Measurements from ENCODE around the gene RGS7. TPM values are rescaled to one million over a fixed set of nuclear protein-coding genes. Genes with fewer than 3 reads are reported as not detected.
"Not testable (repeated sequence)": the region's sequence is repeated elsewhere in the genome, so short reads cannot be mapped to it uniquely, and the experiment has no call there.

The RGS7 gene
- total RNA-seq, 1 donor from 2014 or later, result not detected

DNA sequence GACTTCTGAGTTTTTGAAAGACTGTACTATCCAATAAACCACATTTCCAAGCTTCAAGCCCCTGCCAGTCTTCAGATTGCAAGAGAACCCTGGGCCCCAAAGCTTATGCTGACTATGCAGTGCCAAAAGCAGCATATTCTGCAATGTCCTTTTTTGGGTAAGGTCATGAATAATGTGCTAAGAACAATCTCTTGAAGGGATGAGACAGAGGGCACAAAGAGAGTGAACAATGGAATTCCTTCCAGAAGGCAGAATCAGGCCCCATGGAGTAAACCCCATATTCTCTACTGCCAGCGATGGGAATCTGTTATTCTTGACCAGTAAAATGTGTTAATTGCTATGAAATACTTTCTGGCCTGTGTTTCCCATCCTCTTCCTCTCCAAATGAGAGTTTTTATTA lies 190.4 kb downstream of the RGS7 start:
- Mint-ChIP-seq H3K4me1 (ENCODE audit: low read depth) (no peaks in the 10 kb centered on the region), H3K27me3 (ENCODE audit: insufficient read depth) (no peaks in the 10 kb centered on the region), H3K9me3 (peaks cover 4% of the 10 kb centered on the region), H3K36me3 (ENCODE audit: low read depth) (no peaks in the 10 kb centered on the region), H3K4me3 (no peak overlapping the region), H3K27ac (no peak overlapping the region)
- DNase-seq (ENCODE audit: low spot score), result no peak
- intact Hi-C loops (cut with micrococcal nuclease), result no loop called here

DNA sequence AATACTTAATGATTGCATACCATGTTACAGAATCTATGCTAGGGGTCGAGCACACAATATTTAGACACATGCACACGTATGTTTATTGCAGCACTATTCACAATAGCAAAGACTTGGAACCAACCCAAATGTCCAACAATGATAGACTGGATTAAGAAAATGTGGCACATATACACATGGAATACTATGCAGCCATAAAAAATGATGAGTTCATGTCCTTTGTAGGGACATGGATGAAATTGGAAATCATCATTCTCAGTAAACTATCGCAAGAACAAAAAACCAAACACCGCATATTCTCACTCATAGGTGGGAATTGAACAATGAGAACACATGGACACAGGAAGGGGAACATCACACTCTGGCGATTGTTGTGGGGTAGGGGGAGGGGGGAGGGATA lies 191.7 kb downstream of the RGS7 start:
- H3K36me3 Mint-ChIP-seq (ENCODE audit: low read depth); H3K9me3 Mint-ChIP-seq; H3K27me3 Mint-ChIP-seq (ENCODE audit: insufficient read depth); DNase-seq (ENCODE audit: low spot score); H3K27ac Mint-ChIP-seq; intact Hi-C loops (cut with micrococcal nuclease); H3K4me3 Mint-ChIP-seq; H3K4me1 Mint-ChIP-seq (ENCODE audit: low read depth): not testable (repeated sequence)

GRCh38 chr1:241163363-241163762 lies 193.6 kb downstream of the RGS7 start:
- H3K4me1 Mint-ChIP-seq (ENCODE audit: low read depth), result no peaks in the 10 kb centered on the region
- intact Hi-C loops (cut with micrococcal nuclease), result no loop called here
- no peaks in the 10 kb centered on the region for H3K36me3 Mint-ChIP-seq (ENCODE audit: low read depth)
- no peaks in the 10 kb centered on the region for H3K27me3 Mint-ChIP-seq (ENCODE audit: insufficient read depth)
- DNase-seq (ENCODE audit: low spot score), result no peak
- no peak overlapping the region for H3K27ac Mint-ChIP-seq
- no peak overlapping the region for H3K4me3 Mint-ChIP-seq
- peaks cover 4% of the 10 kb centered on the region for H3K9me3 Mint-ChIP-seq

GRCh38 chr1:241161188-241161689 lies 195.8 kb downstream of the RGS7 start:
- H3K27me3 Mint-ChIP-seq (ENCODE audit: insufficient read depth), result no peaks in the 10 kb centered on the region
- intact Hi-C loops (cut with micrococcal nuclease), result no loop called here
- no peak overlapping the region for H3K4me3 Mint-ChIP-seq
- no peak overlapping the region for H3K27ac Mint-ChIP-seq
- no peaks in the 10 kb centered on the region for H3K36me3 Mint-ChIP-seq (ENCODE audit: low read depth)
- H3K9me3 Mint-ChIP-seq, result peaks cover 3% of the 10 kb centered on the region
- no peak for DNase-seq (ENCODE audit: low spot score)
- H3K4me1 Mint-ChIP-seq (ENCODE audit: low read depth), result no peaks in the 10 kb centered on the region

DNA sequence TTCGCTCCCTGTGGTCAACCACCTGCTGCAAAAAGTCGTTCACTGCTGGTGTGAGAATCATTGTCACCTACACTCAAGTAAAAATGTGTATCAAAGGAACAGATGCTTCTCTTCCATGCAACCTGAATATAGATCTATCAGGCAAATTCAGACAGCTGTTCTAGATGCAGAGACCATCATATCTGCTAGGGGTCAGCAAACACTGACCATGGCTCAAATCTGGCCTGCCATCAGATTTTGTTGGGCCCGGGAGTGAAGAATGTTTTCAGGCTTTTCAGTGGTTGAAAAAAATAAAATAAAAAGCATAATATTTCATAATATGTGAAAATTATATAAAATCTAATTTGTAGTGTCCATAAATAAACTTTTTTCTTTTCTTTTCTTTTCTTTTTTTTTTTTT lies 199.6 kb downstream of the RGS7 start:
- no peak for DNase-seq (ENCODE audit: low spot score)
- Mint-ChIP-seq H3K4me1 (ENCODE audit: low read depth) (no peaks in the 10 kb centered on the region), H3K36me3 (ENCODE audit: low read depth) (no peaks in the 10 kb centered on the region), H3K27ac (no peak overlapping the region), H3K27me3 (ENCODE audit: insufficient read depth) (no peaks in the 10 kb centered on the region), H3K9me3 (peaks cover 6% of the 10 kb centered on the region), H3K4me3 (no peak overlapping the region)
- intact Hi-C loops (cut with micrococcal nuclease), result no loop called here

DNA sequence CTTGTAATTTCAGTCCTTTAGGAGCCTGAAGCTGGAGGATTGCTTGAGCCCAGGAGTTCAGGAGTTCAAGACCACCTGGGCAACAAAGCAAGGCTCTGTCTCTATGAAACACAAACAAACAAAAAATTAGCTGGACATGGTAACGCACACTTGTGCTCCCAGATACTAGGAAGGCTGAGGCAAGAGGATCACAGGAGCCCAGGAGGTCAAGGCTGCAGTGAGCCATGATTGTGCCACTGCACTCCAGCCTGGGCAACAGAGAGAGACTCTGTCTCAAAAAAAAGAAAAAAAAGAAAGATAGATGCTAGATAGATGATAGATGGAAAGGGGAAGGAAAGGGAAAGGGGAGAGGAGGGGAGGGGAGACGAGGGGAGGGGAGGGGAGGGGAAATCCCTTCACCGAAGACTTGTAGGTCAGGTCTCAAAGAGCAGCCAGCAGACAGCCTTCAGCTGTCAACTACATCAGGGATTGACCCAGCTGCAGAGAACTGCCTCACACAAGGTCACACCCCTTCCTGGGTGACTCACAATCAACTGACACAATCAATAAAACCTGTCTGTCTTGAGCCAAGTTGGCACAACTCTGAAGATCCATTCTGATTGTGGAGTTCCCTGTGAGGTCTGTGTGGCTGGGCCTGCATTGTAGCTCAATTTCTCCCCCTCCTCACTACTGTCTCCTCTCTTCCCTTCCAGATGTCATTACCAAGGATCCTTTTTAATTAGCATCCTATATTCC lies 200.6 kb downstream of the RGS7 start:
- no peak for DNase-seq (ENCODE audit: low spot score)
- Mint-ChIP-seq H3K27me3 (ENCODE audit: insufficient read depth) (no peaks in the 10 kb centered on the region), H3K27ac (no peak overlapping the region), H3K4me3 (no peak overlapping the region), H3K36me3 (ENCODE audit: low read depth) (no peaks in the 10 kb centered on the region), H3K4me1 (ENCODE audit: low read depth) (no peaks in the 10 kb centered on the region), H3K9me3 (peaks cover 6% of the 10 kb centered on the region)
- intact Hi-C loops (cut with micrococcal nuclease), result no loop called here

GRCh38 chr1:241145881-241146280 lies 211.1 kb downstream of the RGS7 start:
- intact Hi-C loops (cut with micrococcal nuclease), result no loop called here
- Mint-ChIP-seq H3K4me3 (no peak overlapping the region), H3K27me3 (ENCODE audit: insufficient read depth) (no peaks in the 10 kb centered on the region), H3K9me3 (no peaks in the 10 kb centered on the region), H3K27ac (no peak overlapping the region), H3K36me3 (ENCODE audit: low read depth) (no peaks in the 10 kb centered on the region), H3K4me1 (ENCODE audit: low read depth) (no peaks in the 10 kb centered on the region)
- no peak for DNase-seq (ENCODE audit: low spot score)

DNA sequence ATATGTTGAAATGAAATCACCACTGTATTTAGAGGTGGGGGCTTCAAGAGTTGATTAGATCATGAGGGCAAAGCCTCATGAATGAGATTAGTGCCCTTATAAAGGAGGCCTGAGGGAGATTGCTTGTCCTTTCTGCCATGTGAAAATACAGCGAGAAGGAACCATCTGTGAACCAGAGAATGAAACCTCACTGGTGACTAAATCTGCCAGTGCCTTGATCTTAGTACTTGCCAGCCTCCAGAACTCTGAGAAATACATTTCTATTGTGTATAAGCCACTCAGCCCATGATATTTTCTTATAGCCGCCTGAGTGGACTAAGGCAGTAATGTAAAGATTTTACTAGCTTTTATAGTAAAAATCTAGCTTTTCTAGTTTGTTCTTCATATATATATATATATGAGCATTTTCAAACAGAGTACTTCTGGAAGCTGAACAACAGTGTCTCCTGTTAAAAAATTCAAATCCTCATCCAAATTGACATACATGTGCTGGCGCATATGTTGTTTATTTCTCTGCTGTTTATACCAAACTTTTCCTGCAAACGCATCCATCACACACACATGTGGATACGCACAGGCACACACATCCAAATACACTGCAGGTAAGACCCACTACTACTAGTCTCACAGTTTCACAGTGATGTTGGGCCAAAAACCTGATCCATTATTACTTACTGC lies 213.1 kb downstream of the RGS7 start:
- H3K4me1 Mint-ChIP-seq (ENCODE audit: low read depth), result no peaks in the 10 kb centered on the region
- H3K27me3 Mint-ChIP-seq (ENCODE audit: insufficient read depth), result no peaks in the 10 kb centered on the region
- H3K27ac Mint-ChIP-seq, result no peak overlapping the region
- intact Hi-C loops (cut with micrococcal nuclease), result no loop called here
- no peaks in the 10 kb centered on the region for H3K9me3 Mint-ChIP-seq
- no peaks in the 10 kb centered on the region for H3K36me3 Mint-ChIP-seq (ENCODE audit: low read depth)
- no peak for DNase-seq (ENCODE audit: low spot score)
- H3K4me3 Mint-ChIP-seq, result no peak overlapping the region

GRCh38 chr1:241142493-241142892 lies 214.5 kb downstream of the RGS7 start:
- Mint-ChIP-seq H3K36me3 (ENCODE audit: low read depth) (no peaks in the 10 kb centered on the region), H3K4me1 (ENCODE audit: low read depth) (no peaks in the 10 kb centered on the region), H3K27me3 (ENCODE audit: insufficient read depth) (no peaks in the 10 kb centered on the region), H3K4me3 (no peak overlapping the region), H3K27ac (no peak overlapping the region), H3K9me3 (no peaks in the 10 kb centered on the region)
- DNase-seq (ENCODE audit: low spot score), result no peak
- intact Hi-C loops (cut with micrococcal nuclease), result no loop called here

- DNase-seq (ENCODE audit: low spot score); H3K9me3 Mint-ChIP-seq; H3K4me1 Mint-ChIP-seq (ENCODE audit: low read depth); H3K27ac Mint-ChIP-seq; intact Hi-C loops (cut with micrococcal nuclease); H3K36me3 Mint-ChIP-seq (ENCODE audit: low read depth); H3K27me3 Mint-ChIP-seq (ENCODE audit: insufficient read depth); H3K4me3 Mint-ChIP-seq: not testable (repeated sequence)
These were observed 215.4 kb downstream of the RGS7 start for GRCh38 chr1:241141646-241142045.

- H3K4me1 Mint-ChIP-seq (ENCODE audit: low read depth), result no peaks in the 10 kb centered on the region
- no peaks in the 10 kb centered on the region for H3K36me3 Mint-ChIP-seq (ENCODE audit: low read depth)
- H3K27ac Mint-ChIP-seq, result no peak overlapping the region
- H3K4me3 Mint-ChIP-seq, result no peak overlapping the region
- no peak for DNase-seq (ENCODE audit: low spot score)
- intact Hi-C loops (cut with micrococcal nuclease), result no loop called here
- H3K9me3 Mint-ChIP-seq, result no peaks in the 10 kb centered on the region
- H3K27me3 Mint-ChIP-seq (ENCODE audit: insufficient read depth), result no peaks in the 10 kb centered on the region
These were observed 216.3 kb downstream of the RGS7 start for GRCh38 chr1:241140670-241141069.

GRCh38 chr1:241139047-241139446 lies 218.0 kb downstream of the RGS7 start:
- intact Hi-C loops (cut with micrococcal nuclease), result no loop called here
- no peak overlapping the region for H3K4me3 Mint-ChIP-seq
- no peaks in the 10 kb centered on the region for H3K36me3 Mint-ChIP-seq (ENCODE audit: low read depth)
- no peak overlapping the region for H3K27ac Mint-ChIP-seq
- no peak for DNase-seq (ENCODE audit: low spot score)
- peaks cover 5% of the 10 kb centered on the region for H3K9me3 Mint-ChIP-seq
- no peaks in the 10 kb centered on the region for H3K27me3 Mint-ChIP-seq (ENCODE audit: insufficient read depth)
- H3K4me1 Mint-ChIP-seq (ENCODE audit: low read depth), result no peaks in the 10 kb centered on the region

GRCh38 chr1:241138248-241138647 lies 218.8 kb downstream of the RGS7 start:
- intact Hi-C loops (cut with micrococcal nuclease), result no loop called here
- no peak for DNase-seq (ENCODE audit: low spot score)
- Mint-ChIP-seq H3K9me3 (peaks cover 5% of the 10 kb centered on the region), H3K36me3 (ENCODE audit: low read depth) (no peaks in the 10 kb centered on the region), H3K27me3 (ENCODE audit: insufficient read depth) (no peaks in the 10 kb centered on the region), H3K4me1 (ENCODE audit: low read depth) (no peaks in the 10 kb centered on the region), H3K4me3 (no peak overlapping the region), H3K27ac (no peak overlapping the region)

All from activated T-helper 1 cell treated with anti-CD3 and anti-CD28 coated beads, Interleukin-12 subunit alpha, Interleukin-12 subunit beta, Interleukin-2, Interleukin-4 antibody, amounts not matched to agents 30 ng/mL and 10 ng/mL and 1 ng/mL, durations not matched to agents 14 hours and 24 hours and 36 hours (primary cell).